ENCODE measurements around the gene ANKS4B. TPM values are rescaled to one million over a fixed set of nuclear protein-coding genes. Genes with fewer than 3 reads are reported as not detected.

Gene ANKS4B
- total and polyA plus RNA-seq, 5 donors from 2014 or later: not detected

Other genes starting within 250 kb of the ANKS4B start
- not detected for gene DNAH3, start 82.9 kb upstream of the ANKS4B start, total RNA-seq
- under 1 TPM in 1 of 4 donors, not detected in 3; 0.05 TPM for gene DNAH3, start 82.9 kb upstream of the ANKS4B start, polyA plus RNA-seq
- 15.9 TPM for gene LDAF1, start 75.0 kb upstream of the ANKS4B start, total RNA-seq
- gene LDAF1, start 75.0 kb upstream of the ANKS4B start, polyA plus RNA-seq: 10 to 100 TPM; 24.5 to 30.5 (median 29.4) TPM
- gene ZP2, start 22.1 kb upstream of the ANKS4B start, total RNA-seq: not detected
- gene ZP2, start 22.1 kb upstream of the ANKS4B start, polyA plus RNA-seq: not detected
- not detected for gene CRYM, start 44.6 kb downstream of the ANKS4B start, total RNA-seq
- gene CRYM, start 44.6 kb downstream of the ANKS4B start, polyA plus RNA-seq: not detected

All from CD4-positive, CD25-positive, alpha-beta regulatory T cell (primary cell).